ENCODE data around the gene CFL1. TPM values are rescaled to one million over a fixed set of nuclear protein-coding genes. Genes with fewer than 3 reads are reported as not detected.

Gene CFL1
- total RNA-seq, 1 donor, result 1,115 TPM

DNA sequence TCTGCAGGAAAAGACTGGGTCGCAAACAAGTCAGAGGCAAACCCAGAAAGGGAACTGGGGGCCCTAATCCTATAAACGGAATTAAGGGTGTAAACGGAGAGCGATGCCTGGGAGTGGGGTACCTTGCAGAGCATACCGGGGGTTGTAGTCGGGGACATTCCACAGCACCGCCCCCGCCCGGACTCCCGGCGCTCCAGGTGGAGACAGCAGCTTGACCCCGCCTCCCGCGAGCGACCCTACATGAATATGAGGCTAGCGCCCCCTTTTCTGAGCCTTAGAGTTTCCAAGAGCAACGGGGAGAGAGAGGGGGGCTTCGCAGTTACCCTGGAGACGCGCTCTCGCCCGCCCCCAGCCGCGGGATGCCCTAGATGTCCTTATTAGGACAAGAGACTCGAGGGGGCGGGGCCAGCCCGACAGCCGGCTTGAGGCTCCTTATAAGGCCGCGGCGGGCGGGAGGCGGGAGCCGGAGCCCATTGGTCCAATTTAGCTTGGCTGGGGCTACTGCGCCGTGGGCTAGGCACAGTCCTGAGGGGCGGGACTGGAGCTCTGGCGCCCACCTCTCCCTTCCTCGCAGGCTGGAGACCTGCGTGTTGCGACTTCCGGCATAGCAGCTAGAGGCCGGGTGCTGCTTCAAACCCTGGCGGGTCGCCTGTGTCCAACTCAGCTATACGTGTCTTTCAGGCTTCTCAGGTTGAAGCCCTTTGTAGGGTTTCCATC is 1.3 kb upstream of the CFL1 start:
- peak; percentile 99 for DNase-seq (ENCODE audit: low read depth)
- peak overlapping the region; percentile 98 for H3K4me3 ChIP-seq (ENCODE audit: low read depth, low read length)
- TF ChIP-seq, protein P1, sequence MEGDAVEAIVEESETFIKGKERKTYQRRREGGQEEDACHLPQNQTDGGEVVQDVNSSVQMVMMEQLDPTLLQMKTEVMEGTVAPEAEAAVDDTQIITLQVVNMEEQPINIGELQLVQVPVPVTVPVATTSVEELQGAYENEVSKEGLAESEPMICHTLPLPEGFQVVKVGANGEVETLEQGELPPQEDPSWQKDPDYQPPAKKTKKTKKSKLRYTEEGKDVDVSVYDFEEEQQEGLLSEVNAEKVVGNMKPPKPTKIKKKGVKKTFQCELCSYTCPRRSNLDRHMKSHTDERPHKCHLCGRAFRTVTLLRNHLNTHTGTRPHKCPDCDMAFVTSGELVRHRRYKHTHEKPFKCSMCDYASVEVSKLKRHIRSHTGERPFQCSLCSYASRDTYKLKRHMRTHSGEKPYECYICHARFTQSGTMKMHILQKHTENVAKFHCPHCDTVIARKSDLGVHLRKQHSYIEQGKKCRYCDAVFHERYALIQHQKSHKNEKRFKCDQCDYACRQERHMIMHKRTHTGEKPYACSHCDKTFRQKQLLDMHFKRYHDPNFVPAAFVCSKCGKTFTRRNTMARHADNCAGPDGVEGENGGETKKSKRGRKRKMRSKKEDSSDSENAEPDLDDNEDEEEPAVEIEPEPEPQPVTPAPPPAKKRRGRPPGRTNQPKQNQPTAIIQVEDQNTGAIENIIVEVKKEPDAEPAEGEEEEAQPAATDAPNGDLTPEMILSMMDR (IDR thresholded peaks at IDR 0.05; ENCODE audit: insufficient read depth, low read depth, low read length), result no peak

- no peak for DNase-seq (ENCODE audit: low read depth)
- TF ChIP-seq, protein P1 (IDR thresholded peaks at IDR 0.05; ENCODE audit: insufficient read depth, low read depth, low read length), result no peak
- H3K4me3 ChIP-seq (ENCODE audit: low read depth, low read length), result peak overlapping the region; percentile 98
These were observed 704 bp upstream of the CFL1 start for GRCh38 chr11:65858681-65859087.

DNA sequence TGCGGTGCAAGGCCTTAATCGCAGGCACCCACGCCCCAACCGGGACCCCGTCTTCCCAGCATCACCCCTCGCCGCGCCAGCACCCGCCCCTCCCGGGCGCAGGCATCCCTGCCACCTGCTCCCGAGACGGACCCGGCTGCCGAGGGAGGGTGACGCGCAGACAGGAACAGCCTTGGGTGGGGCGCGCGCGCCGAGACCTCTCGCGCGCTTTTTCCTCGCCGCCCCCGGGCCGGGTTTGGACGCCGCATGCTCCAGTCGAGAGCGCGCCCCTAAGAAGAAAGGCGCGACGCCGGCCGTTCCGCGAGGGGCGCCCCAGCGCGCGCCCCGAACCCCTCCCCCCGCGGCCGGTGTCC is 504 bp downstream of the CFL1 start:
- no peak for DNase-seq (ENCODE audit: low read depth)
- TF ChIP-seq, protein P1 (IDR thresholded peaks at IDR 0.05; ENCODE audit: insufficient read depth, low read depth, low read length), result no peak
- H3K4me3 ChIP-seq (ENCODE audit: low read depth, low read length), result peak overlapping the region; percentile 98

DNA sequence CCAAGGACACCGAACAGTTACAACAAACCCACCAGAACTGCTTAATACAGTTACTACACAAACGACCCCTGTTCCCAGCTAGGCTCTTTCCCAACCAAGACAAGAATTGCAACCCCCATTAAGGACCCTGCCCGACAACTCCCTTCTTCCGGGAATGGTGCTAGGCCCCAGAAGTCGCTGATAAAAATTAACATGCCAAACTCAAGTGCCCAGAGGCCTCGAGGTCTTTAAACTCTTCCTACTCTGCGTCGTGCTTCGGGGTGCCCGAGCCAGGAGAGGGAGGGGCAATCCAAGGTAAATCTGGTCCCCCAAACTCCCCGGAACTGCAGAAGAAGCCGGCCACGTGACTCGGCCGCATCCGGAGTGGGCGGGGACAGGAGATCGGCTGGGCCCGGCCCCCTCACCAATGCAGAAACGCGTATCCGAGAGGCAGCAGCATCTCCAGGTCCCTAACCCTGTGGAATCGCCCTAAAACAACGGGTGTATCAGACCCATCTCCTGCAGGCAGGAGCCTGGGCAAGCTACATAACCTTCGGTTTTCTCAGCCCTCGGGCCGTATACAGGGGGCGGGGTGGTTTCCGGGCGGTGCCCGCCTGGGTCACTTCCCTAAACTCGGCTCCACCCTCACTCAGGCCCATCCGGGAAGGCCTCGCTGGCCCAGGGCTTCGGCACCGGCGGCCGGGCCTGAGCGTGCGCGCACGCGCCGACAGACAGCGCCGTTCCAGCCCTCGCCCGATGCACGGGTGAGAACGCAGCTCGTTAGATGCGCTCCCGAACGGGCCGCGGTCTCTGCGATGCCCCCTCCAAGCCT is 1.1 kb downstream of the CFL1 start:
- TF ChIP-seq, protein P1 (IDR thresholded peaks at IDR 0.05; ENCODE audit: insufficient read depth, low read depth, low read length), result no peak
- peak; percentile 70 for DNase-seq (ENCODE audit: low read depth)
- peak overlapping the region; percentile 98 for H3K4me3 ChIP-seq (ENCODE audit: low read depth, low read length)

GRCh38 chr11:65855927-65856363 is 2.0 kb downstream of the CFL1 start:
- TF ChIP-seq, protein P1 (IDR thresholded peaks at IDR 0.05; ENCODE audit: insufficient read depth, low read depth, low read length), result no peak
- DNase-seq (ENCODE audit: low read depth), result no peak

GRCh38 chr11:65854852-65855837 is 2.8 kb downstream of the CFL1 start:
- no peak for DNase-seq (ENCODE audit: low read depth)
- H3K4me3 ChIP-seq (ENCODE audit: low read depth, low read length), result no peak overlapping the region
- TF ChIP-seq, protein P1 (IDR thresholded peaks at IDR 0.05; ENCODE audit: insufficient read depth, low read depth, low read length), result no peak

More at GRCh38 chr11:65855927-65856363, 2.0 kb downstream of the CFL1 start:
- H3K4me3 ChIP-seq (ENCODE audit: low read depth, low read length), result peak overlapping the region; percentile 98
